ENCODE results near the gene XAGE3. TPM values are rescaled to one million over a fixed set of nuclear protein-coding genes. Genes with fewer than 3 reads are reported as not detected.
"Not testable (repeated sequence)": the region's sequence is repeated elsewhere in the genome, so short reads cannot be mapped to it uniquely, and the experiment has no call there.

Gene XAGE3
- total RNA-seq, result not detected
- long read RNA-seq, result 0 reads

- H3K4me3 ChIP-seq, result no peak within 1 kb of the TSS
- H3K27ac ChIP-seq (replicated peaks), result no peak within 1 kb of the TSS
- DNase-seq, result no peak
- no peaks in the 10 kb centered on the region for H3K27me3 ChIP-seq (ENCODE audit: low read depth)
- intact Hi-C loops (cut with micrococcal nuclease), result no loop called here
- no peaks in the 10 kb centered on the region for H3K36me3 ChIP-seq
- H3K4me1 ChIP-seq, result no peaks in the 10 kb centered on the region
- no peak for TF ChIP-seq CTCF (IDR thresholded peaks at IDR 0.05; ENCODE audit: borderline replicate concordance)
- H3K9me3 ChIP-seq (replicated peaks), result no peaks in the 10 kb centered on the region
Measured at GRCh38 chrX:52867610-52868348, at the start of gene XAGE3. Gene XAGE3, minus strand, starts transcription at chrX:52868083. Its CDS starts 950 bp downstream, at chrX:52867133.

GRCh38 chrX:52914704-52915103, 46.8 kb upstream of the XAGE3 start:
- H3K4me1 ChIP-seq; H3K4me3 ChIP-seq; DNase-seq; intact Hi-C loops (cut with micrococcal nuclease); H3K36me3 ChIP-seq; H3K9me3 ChIP-seq (replicated peaks); H3K27ac ChIP-seq (replicated peaks); H3K27me3 ChIP-seq (ENCODE audit: low read depth): not testable (repeated sequence)

DNA sequence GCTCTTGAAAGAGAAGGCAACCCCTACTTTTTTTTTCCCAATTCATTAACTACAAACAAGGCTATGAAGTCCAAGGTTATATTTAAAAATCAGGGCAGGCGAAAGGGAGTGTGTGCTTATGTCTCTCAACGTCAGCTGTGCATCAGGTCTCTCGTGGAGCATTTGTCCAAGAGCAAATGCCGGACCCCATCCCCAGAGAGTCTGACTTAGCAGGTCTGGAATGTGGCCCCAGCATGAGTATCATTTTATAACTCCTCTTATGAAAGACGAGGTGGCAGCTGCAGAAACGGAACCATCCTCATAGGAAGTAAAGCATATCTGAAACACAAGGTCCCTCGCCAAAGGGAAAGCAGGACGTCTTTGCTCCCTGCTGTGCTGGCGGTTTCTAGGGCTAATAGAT, 45.8 kb upstream of the XAGE3 start:
- H3K4me1 ChIP-seq; H3K27me3 ChIP-seq (ENCODE audit: low read depth); H3K9me3 ChIP-seq (replicated peaks); H3K27ac ChIP-seq (replicated peaks); H3K4me3 ChIP-seq; intact Hi-C loops (cut with micrococcal nuclease); DNase-seq; H3K36me3 ChIP-seq: not testable (repeated sequence)

DNA sequence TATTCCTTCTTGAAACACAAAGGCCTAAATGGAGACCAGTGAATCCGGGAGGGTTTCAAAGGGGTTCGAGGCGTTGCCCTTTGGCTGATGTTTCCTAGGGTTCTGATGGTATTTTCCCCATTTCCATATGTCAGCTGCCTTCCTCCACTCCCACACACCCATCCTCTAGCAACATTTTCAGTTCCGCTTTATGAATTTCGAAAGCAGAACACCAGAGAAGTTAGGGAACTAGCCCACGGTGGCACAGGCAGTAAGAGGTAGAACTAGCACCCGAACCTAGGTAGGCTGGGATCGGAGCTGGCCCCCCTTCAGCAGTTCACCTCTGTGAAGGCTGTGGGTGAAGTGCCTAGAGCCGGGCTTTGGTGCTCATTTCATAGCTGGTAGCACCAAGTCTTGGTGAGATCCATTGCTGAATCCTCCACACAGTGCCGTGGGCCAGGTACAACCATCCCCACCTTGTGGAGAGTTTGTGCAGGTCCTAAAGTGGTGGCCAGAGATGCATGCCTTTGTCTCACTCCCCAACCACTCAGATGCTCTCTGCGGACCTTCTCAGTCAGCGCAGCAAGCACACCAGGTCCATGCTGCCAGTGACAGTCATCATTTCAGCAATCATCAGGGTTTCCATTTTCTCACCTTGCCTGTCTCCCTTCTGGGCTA, 41.6 kb upstream of the XAGE3 start:
- H3K27ac ChIP-seq (replicated peaks); H3K4me3 ChIP-seq; intact Hi-C loops (cut with micrococcal nuclease); H3K27me3 ChIP-seq (ENCODE audit: low read depth); H3K36me3 ChIP-seq; H3K4me1 ChIP-seq; DNase-seq; H3K9me3 ChIP-seq (replicated peaks): not testable (repeated sequence)

DNA sequence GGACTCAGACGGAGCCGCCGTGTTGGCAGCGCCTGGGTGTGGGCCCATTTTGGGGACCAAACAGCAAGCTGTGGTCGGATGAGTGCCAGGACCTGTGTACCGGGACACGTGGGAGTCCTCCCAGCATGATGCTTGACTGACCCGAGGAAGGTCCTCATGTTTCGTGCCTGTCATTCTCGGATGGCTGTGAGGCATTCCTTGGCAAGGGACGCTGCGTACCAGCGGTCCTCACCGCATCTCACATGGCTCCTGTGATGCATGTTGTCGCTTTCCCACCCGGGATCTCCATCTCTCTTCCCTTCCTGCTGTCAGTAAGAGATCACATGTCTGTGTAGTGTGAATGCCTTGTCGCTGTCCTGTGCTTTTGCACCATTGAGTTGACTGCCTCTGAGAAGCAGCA, 40.0 kb upstream of the XAGE3 start:
- H3K27me3 ChIP-seq (ENCODE audit: low read depth); H3K9me3 ChIP-seq (replicated peaks); H3K4me3 ChIP-seq; H3K4me1 ChIP-seq; intact Hi-C loops (cut with micrococcal nuclease); H3K36me3 ChIP-seq; DNase-seq; H3K27ac ChIP-seq (replicated peaks): not testable (repeated sequence)

DNA sequence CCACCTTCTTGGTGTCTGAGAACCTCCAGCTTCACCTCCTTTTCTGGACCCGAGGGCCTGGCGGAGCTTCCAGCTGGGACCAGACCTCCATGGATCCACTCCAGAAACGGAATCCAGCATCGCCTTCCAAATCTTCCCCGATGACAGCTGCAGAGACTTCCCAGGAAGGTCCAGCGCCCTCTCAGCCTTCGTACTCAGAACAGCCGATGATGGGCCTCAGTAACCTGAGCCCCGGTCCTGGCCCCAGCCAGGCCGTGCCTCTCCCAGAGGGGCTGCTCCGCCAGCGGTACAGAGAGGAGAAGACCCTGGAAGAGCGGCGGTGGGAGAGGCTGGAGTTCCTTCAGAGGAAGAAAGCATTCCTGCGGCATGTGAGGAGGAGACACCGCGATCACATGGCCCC, 39.3 kb upstream of the XAGE3 start:
- H3K27me3 ChIP-seq (ENCODE audit: low read depth); intact Hi-C loops (cut with micrococcal nuclease); H3K27ac ChIP-seq (replicated peaks); H3K9me3 ChIP-seq (replicated peaks); DNase-seq; H3K4me3 ChIP-seq; H3K36me3 ChIP-seq; H3K4me1 ChIP-seq: not testable (repeated sequence)

GRCh38 chrX:52906072-52906471, 38.2 kb upstream of the XAGE3 start:
- H3K4me3 ChIP-seq; H3K4me1 ChIP-seq; intact Hi-C loops (cut with micrococcal nuclease); H3K36me3 ChIP-seq; DNase-seq; H3K27ac ChIP-seq (replicated peaks); H3K9me3 ChIP-seq (replicated peaks); H3K27me3 ChIP-seq (ENCODE audit: low read depth): not testable (repeated sequence)

- H3K4me3 ChIP-seq; H3K9me3 ChIP-seq (replicated peaks); H3K27ac ChIP-seq (replicated peaks); H3K27me3 ChIP-seq (ENCODE audit: low read depth); H3K4me1 ChIP-seq; H3K36me3 ChIP-seq; intact Hi-C loops (cut with micrococcal nuclease); DNase-seq: not testable (repeated sequence)
Measured at GRCh38 chrX:52905531-52905930, 37.6 kb upstream of the XAGE3 start.

- intact Hi-C loops (cut with micrococcal nuclease); H3K4me3 ChIP-seq; H3K27me3 ChIP-seq (ENCODE audit: low read depth); H3K27ac ChIP-seq (replicated peaks); H3K36me3 ChIP-seq; H3K9me3 ChIP-seq (replicated peaks); H3K4me1 ChIP-seq; DNase-seq: not testable (repeated sequence)
Measured at GRCh38 chrX:52896855-52897709, 29.2 kb upstream of the XAGE3 start, which contains the start of gene FAM156B. Gene FAM156B, plus strand, starts transcription at chrX:52897330. Its CDS starts 9,896 bp downstream, at chrX:52907226.

DNA sequence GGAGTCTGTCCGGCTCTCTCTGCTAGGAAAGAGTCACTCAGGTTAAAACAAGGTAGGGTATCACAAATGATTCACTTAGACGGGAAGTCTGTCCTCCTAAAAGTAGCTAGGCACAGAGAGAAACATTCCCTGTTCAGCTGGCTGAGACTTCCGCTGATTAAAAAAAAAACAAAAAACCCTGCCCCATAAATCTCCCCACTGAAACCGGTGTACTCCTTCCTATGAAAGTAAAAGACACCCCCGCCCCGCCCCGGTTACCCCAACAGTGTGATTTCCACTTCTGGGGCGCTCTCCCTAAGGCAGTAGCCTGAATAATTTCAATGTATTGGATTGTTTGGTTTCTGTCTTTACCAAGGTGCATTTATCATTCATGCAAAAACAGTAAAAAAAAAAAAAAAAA, 28.6 kb upstream of the XAGE3 start:
- intact Hi-C loops (cut with micrococcal nuclease); H3K27me3 ChIP-seq (ENCODE audit: low read depth); H3K36me3 ChIP-seq; H3K4me1 ChIP-seq; H3K27ac ChIP-seq (replicated peaks); DNase-seq; H3K4me3 ChIP-seq; H3K9me3 ChIP-seq (replicated peaks): not testable (repeated sequence)

DNA sequence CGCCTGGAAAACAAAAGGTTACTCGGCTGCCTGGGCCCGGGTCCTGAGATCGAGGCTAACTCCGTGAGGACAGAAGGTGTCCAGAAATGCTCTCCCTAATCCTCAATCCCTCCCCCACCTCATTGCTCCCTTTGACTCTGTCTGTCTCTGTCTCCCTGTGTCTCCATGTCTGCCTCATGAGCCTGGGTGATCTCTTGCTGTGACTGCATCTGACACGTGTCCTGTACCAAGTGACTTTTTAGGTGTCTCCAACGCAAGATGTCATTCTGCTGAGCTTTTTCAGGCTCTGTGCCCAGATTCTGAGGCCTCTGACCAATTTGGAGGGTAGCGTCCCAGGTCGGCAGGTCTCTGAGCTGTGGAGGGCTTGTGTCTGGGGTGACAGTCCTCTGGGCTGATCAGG, 20.2 kb upstream of the XAGE3 start:
- intact Hi-C loops (cut with micrococcal nuclease), result not testable (repeated sequence)

DNA sequence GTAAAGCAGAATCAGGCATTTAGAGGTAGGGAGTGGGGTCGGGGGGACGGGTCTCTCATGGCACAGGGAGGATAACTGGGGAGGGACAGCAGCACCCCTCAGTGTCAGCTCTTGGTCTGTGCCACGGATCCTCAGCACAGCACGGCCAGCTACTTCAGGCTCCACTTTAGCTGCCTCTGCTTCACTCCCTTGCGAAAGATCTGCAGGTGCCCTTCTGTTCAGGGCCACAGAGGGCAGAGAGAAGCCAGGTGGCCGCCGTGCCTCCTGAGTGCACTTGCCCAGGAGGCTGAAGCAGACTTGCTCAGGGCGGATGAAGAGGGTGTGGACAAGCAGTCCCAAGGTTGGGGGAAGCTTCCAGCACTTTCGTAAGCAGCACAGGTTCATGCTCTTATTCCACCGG, 19.6 kb upstream of the XAGE3 start:
- H3K27me3 ChIP-seq (ENCODE audit: low read depth); H3K9me3 ChIP-seq (replicated peaks); H3K36me3 ChIP-seq; DNase-seq; intact Hi-C loops (cut with micrococcal nuclease); H3K27ac ChIP-seq (replicated peaks); H3K4me3 ChIP-seq; H3K4me1 ChIP-seq: not testable (repeated sequence)

More for the DNA sequence above, 20.2 kb upstream of the XAGE3 start:
- DNase-seq; H3K36me3 ChIP-seq; H3K4me1 ChIP-seq; H3K27ac ChIP-seq (replicated peaks); H3K9me3 ChIP-seq (replicated peaks); H3K27me3 ChIP-seq (ENCODE audit: low read depth); H3K4me3 ChIP-seq: not testable (repeated sequence)
